ENCODE data around the gene FKBP14.
A peak's percentile ranks its signal among the peaks of the same experiment; 100 is the strongest.

Gene FKBP14

GRCh38 chr7:29991937-29992336 lies 34.6 kb downstream of the FKBP14 start:
- no peak for FAIRE-seq
- no peak for DNase-seq (ENCODE audit: low spot score)

DNA sequence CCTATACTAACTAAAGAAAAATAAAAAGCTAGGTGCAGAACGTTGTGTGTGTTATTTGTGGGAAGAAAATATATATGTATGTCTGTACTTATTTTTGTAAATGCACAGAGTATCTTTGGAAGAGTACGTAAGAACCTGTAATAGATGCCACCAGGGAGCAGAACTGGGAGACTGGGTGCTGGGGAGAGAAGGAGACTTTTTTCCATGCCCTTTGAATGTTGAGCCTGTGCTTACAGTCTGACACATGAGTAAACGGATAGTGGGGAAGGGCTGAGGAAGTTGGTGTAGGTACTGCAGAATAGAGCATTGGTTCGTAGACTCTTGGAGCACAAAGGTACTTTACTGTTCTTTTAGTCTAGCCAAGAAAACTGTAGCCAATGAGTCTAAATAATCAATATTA lies 35.6 kb downstream of the FKBP14 start:
- no peak for FAIRE-seq
- no peak for DNase-seq (ENCODE audit: low spot score)

DNA sequence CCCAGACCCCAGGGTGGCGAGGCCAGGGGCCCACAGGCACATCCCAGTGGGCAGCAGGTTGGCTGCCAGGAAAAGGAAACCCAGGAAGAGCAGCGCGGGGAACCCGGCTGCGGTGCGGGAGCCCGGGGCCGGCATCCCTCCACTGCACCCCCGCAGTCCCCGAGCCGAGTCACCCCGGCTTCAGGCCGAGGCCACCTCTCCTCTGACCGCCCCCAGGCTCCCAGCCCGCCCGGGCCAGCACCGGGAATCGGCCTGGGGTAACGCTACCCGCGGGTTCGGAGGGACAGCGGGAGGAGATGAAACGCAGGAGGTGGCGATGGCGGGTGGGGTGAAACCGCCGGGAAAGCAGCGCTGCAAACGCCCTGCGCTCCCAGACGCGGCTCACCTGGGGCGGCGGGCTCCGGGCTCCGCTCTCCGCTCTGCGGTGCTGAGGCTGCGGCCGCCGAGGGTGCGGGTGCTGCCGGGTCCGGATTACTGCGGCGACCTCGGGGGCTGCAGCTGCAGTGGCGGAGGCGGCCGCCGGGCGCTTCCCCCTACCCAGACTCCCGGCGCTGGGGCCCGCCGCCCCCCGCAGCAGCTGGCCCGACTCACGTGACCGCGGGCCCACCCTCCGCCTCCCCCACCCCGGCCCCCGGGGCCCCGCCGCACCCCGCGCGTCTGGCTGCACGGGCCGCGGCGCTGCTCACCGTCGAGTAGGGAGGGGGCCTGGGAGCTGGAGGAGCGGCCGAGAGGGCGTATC lies 37.1 kb downstream of the FKBP14 start, which contains the start of gene SCRN1:
TSS of gene SCRN1 (minus strand) at position 545 of the 739 bp plus-strand sequence. CDS start 20,734 bp downstream, outside the sequence.
- no peak for FAIRE-seq
- DNase-seq (ENCODE audit: low spot score): no peak

GRCh38 chr7:29988424-29989256 lies 37.9 kb downstream of the FKBP14 start:
- DNase-seq (ENCODE audit: low spot score): peak; percentile 77
- FAIRE-seq: no peak

- DNase-seq (ENCODE audit: low spot score) (peak; percentile 91), FAIRE-seq (peak; percentile 96)
Measured at GRCh38 chr7:29987811-29988317, 38.6 kb downstream of the FKBP14 start.

GRCh38 chr7:29987083-29987482 lies 39.4 kb downstream of the FKBP14 start:
- FAIRE-seq (peak; percentile 83), DNase-seq (ENCODE audit: low spot score) (peak; percentile 58)

DNA sequence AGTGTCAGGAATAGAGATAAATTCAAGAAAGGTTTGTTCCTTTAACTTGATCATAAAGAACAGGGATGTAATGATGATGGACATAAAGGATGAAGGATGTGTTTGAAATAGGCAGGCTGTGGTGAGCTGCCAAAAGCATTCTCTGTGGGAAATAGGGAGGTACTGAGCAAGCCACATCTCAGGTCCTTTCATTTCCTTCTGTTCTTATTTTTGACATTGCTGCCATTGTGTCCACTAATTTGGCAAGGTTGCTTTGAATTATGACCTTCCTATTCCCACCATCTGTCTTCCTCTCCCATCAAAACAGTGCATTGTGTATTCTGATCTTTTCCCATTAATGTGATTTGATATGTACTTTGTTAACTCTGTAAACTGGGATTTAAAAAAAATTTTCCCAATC lies 46.4 kb downstream of the FKBP14 start:
- DNase-seq (ENCODE audit: low spot score) (no peak), FAIRE-seq (no peak)

DNA sequence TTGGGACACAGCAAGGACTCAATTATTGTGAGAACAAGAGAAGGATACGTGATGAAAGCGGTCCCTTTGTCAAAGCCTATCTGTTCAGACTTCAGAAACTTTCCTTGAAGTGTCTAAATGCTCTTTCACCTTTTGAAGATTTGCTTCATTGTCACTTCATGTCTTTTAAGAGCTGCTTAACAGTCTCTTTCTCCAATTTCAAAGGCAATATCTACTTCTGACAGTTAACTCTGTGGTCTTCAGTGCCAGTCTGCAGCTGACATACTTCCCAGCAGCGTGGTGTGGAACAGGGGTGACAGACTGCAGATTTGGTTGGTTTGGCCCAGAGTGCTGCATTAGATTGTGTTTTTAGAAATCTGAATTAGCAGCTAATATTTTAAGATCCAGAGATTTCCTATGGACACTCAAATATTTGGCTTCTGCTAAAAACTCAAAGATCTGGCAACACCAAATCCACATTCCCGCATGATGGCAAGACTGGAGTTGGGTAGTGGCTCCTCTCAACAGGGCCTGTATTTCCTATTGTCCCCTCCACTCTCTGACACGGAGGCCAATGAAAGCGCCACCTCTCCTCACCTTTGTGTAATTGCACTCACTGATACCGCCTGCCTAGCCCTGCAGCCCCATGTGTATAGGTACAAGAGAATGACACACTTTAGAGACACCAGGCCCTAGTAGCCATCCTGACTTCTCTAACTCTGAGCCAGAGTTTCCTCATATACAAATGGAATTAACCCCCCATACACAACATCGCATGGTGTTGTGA lies 48.4 kb downstream of the FKBP14 start:
- no peak for FAIRE-seq

GRCh38 chr7:29976673-29977415 lies 49.7 kb downstream of the FKBP14 start:
- no peak for FAIRE-seq

More for the DNA sequence above, 48.4 kb downstream of the FKBP14 start:
- no peak for DNase-seq (ENCODE audit: low spot score)

GRCh38 chr7:29976266-29976665 lies 50.2 kb downstream of the FKBP14 start:
- DNase-seq (ENCODE audit: low spot score) (no peak), FAIRE-seq (no peak)

More at GRCh38 chr7:29976673-29977415, 49.7 kb downstream of the FKBP14 start:
- no peak for DNase-seq (ENCODE audit: low spot score)

- DNase-seq (ENCODE audit: low spot score): no peak
- FAIRE-seq: no peak
Measured at GRCh38 chr7:29975561-29975960, 50.9 kb downstream of the FKBP14 start.

DNA sequence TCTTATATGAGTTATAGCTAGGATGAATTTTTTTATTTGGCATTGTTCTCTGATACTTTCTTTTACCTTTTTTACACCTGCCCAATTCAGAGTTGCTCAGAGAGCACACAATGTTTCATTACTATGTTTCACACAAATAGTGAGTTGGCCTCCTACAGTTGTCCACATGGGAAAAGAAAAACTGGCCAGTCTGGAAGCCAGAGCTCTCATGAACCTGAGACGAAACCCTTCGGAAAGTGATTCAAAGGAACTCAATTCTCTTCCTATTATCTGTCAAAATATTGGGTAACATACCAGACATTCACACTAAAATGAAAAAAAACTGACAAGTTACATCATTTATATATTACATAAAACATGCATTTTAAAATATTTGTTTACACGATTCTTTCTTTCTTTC lies 52.2 kb downstream of the FKBP14 start:
- FAIRE-seq (no peak), DNase-seq (ENCODE audit: low spot score) (no peak)

DNA sequence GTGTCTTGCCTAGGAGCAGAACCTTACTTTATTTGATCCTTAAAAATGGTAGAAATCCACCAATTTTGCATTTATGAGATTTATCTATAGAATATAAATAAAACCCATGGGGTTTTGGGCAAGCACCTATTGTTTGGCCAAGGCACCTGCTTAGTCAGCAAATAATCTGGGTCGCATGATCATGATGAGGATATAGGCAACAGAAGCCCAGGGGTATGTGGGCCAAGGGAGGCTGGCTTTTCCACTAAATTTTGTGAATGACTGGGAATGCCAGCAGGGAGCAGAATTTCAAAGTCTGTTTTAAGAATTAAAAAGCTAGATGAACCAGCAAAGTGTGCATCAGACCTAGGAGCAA lies 54.2 kb downstream of the FKBP14 start:
- FAIRE-seq (no peak), DNase-seq (ENCODE audit: low spot score) (no peak)

DNA sequence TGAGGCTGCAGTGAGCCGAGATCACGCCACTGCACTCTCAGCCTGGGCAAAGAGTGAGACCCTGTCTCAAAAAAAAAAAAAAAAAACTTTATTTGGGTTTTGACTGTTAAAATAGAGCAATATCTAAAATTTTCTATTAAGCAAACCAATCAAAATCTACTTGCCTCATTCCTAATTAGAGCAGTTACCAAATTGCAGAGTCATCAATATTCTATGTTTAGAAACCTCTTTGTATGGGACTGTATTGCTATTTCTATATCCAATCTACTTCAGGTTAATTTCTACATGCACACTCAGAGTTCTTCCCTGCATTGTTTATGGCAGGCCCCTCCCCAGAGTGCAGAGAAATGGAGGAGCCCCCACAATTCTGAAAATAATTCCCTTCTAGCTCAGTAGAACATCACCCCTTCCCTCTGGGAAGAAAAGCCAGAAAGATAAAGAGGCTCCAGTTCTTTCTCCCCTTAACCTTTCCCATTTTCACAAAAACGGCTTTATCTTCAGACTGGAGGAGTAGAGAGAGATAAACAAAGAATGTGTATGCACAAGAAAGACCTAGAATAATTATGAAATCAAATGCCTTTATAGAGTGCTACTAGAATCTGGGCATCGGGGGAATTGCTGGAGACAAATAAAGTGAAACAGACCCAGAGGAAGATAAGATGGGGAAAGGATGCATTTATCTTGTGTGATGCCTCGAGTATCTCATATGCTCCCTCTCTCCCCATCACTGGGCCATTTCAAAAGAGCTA lies 54.8 kb downstream of the FKBP14 start:
- DNase-seq (ENCODE audit: low spot score) (no peak), FAIRE-seq (no peak)

DNA sequence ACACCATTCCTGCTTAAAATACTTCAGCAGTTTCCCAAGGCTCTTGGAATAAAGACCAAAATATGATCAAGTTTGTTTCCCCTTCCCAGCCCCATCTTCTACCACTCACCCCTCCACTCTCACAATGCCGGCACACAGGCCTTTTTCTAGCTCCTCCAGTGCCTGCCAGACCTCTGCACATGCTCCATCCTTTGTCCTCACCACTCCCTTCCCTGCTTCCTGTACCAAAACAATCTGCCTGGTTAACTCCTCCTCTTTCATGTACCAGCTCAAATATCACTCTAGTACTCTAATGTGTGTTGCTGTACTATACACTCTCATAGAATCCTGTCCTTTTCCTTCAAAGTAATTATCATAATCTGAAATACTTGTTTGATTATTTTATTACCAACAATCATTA lies 56.3 kb downstream of the FKBP14 start:
- no peak for DNase-seq (ENCODE audit: low spot score)
- FAIRE-seq: no peak

DNA sequence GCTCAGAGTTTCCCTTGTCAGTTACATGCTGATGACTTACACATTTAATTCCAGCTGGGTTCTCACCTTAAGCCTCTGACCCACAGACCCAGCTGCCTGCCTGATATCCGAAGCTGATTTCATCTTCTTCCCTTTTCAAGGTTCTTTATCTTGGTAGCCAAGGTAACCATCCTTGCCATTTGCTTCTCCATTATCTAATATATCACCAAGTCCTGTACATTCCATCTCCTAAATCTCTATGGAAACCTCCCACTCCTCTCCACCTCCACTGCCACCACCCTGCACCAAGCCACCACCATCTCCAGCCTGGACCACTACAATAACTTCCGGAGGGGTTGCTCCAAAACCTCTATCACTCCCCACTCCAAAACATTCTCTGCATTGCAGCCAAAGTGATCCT lies 56.8 kb downstream of the FKBP14 start:
- DNase-seq (ENCODE audit: low spot score): no peak
- no peak for FAIRE-seq

DNA sequence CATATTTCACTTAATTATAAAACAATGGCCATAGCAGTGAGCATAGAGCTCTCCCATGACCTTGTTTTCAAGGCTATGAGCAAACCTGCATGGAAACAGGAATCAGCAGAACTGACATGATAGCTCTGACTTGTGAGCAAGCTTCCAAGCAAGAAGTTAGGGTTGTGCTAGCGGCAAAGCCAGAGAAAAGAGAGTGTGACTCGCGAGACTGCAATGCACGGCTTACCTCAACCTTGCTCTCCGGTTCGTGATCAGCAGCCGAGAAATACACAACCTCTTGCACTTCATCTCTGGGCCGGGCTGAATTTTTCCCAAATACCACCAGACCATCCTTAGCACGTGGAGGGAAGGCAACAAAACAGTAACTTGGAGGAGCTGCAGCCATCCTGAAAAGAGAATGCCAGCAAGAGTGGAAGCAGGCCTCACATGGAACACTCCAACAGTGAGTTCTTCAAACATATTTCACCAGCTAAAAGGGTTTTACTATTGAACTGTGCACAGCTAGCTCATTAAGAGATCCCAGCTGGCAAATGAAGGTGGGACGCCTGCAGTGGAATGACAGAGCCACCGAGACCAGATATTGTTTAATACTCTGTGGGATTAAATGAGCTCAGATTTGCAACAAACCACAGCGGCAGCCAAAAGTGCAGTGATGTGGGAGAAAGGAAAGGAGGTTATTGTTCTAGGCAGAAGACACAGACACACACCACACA lies 57.7 kb downstream of the FKBP14 start:
- DNase-seq (ENCODE audit: low spot score) (peak; percentile 81), FAIRE-seq (peak; percentile 93)

DNA sequence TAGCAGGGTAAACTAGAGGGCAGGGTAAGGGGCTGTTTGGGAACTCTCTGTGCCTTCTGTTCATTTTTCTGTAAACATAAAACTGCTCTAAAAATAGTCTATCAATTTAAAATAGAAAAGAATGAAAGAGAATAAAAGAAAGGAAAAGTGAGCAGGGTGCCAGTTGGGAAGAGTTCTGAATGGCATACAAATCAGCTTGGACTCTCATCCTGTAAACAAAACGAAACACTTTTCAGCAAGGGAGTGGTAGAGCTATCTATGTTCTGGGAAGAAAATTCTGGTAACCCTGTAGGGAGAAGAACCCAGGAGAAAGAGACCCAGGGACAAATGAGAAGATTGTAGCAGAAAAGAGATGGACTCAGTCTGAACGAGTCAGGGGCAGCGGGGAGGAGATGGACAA lies 61.5 kb downstream of the FKBP14 start:
- DNase-seq (ENCODE audit: low spot score): no peak
- no peak for FAIRE-seq

- peak; percentile 88 for FAIRE-seq
- DNase-seq (ENCODE audit: low spot score): no peak
Measured at GRCh38 chr7:29962035-29962434, 64.5 kb downstream of the FKBP14 start.
